ENCODE results near the gene RPS6KA2.

DNA sequence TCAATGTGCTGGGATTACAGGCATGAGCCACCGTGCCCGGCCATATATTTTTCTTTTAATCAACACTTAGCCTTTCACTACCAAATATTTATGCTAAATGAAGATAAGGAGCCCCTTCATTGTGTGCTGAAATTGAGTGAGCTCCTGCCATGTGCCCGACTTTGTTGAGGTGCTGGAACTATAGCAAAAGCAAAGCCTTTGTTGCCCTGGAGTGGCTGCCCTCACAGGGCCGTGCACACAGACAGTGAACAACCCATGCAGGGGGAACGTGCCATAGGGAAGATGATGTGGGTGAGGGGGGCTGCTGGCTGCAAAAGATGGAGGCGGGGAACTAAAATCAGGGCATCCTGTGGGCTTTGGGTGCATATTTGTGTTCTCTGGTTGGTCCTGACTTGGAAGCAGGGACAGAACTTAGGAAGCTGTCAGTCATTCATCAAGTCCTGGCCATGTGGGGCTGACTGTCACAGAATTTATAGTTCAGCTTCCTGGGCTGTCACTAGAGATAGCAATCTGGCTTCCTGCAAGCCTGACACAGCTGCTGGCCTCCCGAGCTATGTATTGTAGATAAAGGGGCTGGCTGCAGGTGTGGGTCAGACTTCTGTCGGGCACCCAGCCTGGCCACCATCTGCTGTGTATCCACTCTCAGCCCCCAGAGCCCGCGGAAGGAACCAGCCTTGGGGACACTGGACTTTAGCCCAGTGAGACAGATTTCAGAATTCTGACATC is 187.5 kb downstream of the RPS6KA2 start:
- TF ChIP-seq, protein P1, sequence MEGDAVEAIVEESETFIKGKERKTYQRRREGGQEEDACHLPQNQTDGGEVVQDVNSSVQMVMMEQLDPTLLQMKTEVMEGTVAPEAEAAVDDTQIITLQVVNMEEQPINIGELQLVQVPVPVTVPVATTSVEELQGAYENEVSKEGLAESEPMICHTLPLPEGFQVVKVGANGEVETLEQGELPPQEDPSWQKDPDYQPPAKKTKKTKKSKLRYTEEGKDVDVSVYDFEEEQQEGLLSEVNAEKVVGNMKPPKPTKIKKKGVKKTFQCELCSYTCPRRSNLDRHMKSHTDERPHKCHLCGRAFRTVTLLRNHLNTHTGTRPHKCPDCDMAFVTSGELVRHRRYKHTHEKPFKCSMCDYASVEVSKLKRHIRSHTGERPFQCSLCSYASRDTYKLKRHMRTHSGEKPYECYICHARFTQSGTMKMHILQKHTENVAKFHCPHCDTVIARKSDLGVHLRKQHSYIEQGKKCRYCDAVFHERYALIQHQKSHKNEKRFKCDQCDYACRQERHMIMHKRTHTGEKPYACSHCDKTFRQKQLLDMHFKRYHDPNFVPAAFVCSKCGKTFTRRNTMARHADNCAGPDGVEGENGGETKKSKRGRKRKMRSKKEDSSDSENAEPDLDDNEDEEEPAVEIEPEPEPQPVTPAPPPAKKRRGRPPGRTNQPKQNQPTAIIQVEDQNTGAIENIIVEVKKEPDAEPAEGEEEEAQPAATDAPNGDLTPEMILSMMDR (conservative IDR thresholded peaks at IDR 0.05) = no peak
- no peak for TF ChIP-seq ZFX (IDR thresholded peaks at IDR 0.05)

All from C4-2B (cell line).